Gastroesophageal sphincter (tissue), 3 donors: Measurements from ENCODE around the gene RBFOX2.

Experiments used
- POLR2A ChIP-seq, 2 donors: fragments of 450-650 bp; IDR thresholded peaks; one replicate each; pipeline ENCODE4 v1.6.1; 2017; ENCODE audit warnings: antibody characterized with exemption in 2 of 2, mild to moderate bottlenecking in 2 of 2, moderate library complexity in 1 of 2
- POLR2AphosphoS5 ChIP-seq: sonication (generic); formaldehyde crosslinking; IDR thresholded peaks from one replicate; pipeline ENCODE4 v1.6.1; 2017; ENCODE audit warnings: antibody characterized with exemption
- TF ChIP-seq, protein P1 (sequence below), 4 experiments: fragments of 200-600 bp in 2 of 4; fragments of 450-650 bp in 2 of 4; sonication (generic) in 1 of 4; IDR thresholded peaks; one replicate each; pipeline ENCODE4 v1.5.1; 2017 to 2019; ENCODE audit warnings: antibody characterized with exemption in 4 of 4, mild to moderate bottlenecking in 2 of 4, moderate library complexity in 2 of 4

DNA sequence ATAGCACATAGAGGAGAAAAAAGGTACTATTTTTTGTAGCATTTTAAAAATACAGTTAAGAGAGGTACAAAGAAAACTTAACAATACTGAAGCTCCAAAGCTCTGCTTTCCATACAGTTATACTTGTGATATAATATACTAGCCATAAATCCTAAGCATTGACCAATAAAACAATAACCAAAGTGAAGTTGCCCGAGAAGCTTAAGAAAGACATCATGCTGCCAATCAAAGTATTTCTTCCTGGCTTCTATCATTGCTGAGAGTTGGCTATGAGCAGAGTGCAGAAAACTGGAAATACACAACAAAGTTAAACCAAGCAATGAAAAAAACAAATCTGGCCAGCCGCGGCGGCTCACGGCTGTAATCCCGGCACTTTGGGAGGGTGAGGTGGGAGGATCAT, 84.2 kb downstream of the RBFOX2 start:
- TF ChIP-seq, protein P1, sequence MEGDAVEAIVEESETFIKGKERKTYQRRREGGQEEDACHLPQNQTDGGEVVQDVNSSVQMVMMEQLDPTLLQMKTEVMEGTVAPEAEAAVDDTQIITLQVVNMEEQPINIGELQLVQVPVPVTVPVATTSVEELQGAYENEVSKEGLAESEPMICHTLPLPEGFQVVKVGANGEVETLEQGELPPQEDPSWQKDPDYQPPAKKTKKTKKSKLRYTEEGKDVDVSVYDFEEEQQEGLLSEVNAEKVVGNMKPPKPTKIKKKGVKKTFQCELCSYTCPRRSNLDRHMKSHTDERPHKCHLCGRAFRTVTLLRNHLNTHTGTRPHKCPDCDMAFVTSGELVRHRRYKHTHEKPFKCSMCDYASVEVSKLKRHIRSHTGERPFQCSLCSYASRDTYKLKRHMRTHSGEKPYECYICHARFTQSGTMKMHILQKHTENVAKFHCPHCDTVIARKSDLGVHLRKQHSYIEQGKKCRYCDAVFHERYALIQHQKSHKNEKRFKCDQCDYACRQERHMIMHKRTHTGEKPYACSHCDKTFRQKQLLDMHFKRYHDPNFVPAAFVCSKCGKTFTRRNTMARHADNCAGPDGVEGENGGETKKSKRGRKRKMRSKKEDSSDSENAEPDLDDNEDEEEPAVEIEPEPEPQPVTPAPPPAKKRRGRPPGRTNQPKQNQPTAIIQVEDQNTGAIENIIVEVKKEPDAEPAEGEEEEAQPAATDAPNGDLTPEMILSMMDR (IDR thresholded peaks at IDR 0.05): no peak
- TF ChIP-seq POLR2A (IDR thresholded peaks at IDR 0.05) (no peak), POLR2AphosphoS5 (no peak)
